ENCODE data around the gene ELL. TPM values are rescaled to one million over a fixed set of nuclear protein-coding genes. Genes with fewer than 3 reads are reported as not detected.

Gene ELL
- total RNA-seq, 3 donors from 2014 or later (not counting 1 experiment from before 2014, with no cell fraction given), result 61.1 to 64.3 (median 63.8) TPM

DNA sequence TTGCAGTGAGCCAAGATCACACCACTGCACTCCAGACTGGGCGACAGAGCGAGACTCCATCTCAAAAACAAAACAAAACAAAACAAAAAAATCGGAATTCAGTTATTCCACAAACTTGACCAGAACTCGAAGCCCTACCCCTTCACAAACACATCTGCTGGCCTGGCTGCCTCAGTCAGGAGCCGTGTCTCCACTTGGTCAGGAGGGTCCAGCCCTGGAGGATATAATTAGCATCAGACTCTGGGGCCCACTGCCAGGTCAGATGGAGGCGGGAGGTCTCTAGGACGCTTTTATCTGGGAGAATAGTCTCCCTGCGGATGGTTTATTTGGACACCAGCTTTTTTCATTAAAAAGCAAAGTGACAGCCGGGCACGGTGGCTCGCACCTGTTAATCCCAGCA is 8.0 kb downstream of the ELL start:
- Histone ChIP-seq H3K36me3 (ENCODE audit: control insufficient read depth, insufficient read depth, low read length) (no peaks in the 10 kb centered on the region), H3K9me3 (ENCODE audit: control insufficient read depth, insufficient read depth, low read length) (no peaks in the 10 kb centered on the region), H3K27ac (ENCODE audit: low read length) (no peak overlapping the region), H3K27me3 (ENCODE audit: control insufficient read depth, insufficient read depth, low read length) (no peaks in the 10 kb centered on the region), H3K4me1 (ENCODE audit: control insufficient read depth, insufficient read depth, low read length) (peaks cover 53% of the 10 kb centered on the region), H3K4me3 (ENCODE audit: low read length) (no peak overlapping the region)
- no peaks in the 10 kb centered on the region for H3K36me3 Mint-ChIP-seq
- no peak overlapping the region for H3K4me3 Mint-ChIP-seq
- TF ChIP-seq, protein P1, sequence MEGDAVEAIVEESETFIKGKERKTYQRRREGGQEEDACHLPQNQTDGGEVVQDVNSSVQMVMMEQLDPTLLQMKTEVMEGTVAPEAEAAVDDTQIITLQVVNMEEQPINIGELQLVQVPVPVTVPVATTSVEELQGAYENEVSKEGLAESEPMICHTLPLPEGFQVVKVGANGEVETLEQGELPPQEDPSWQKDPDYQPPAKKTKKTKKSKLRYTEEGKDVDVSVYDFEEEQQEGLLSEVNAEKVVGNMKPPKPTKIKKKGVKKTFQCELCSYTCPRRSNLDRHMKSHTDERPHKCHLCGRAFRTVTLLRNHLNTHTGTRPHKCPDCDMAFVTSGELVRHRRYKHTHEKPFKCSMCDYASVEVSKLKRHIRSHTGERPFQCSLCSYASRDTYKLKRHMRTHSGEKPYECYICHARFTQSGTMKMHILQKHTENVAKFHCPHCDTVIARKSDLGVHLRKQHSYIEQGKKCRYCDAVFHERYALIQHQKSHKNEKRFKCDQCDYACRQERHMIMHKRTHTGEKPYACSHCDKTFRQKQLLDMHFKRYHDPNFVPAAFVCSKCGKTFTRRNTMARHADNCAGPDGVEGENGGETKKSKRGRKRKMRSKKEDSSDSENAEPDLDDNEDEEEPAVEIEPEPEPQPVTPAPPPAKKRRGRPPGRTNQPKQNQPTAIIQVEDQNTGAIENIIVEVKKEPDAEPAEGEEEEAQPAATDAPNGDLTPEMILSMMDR (IDR thresholded peaks at IDR 0.05), result no peak
- H3K27me3 Mint-ChIP-seq (ENCODE audit: low read depth in 2 of 2), result no peaks in the 10 kb centered on the region
- peak overlapping the region; percentile 35 to 54 for H3K27ac Mint-ChIP-seq
- 90% methylated on average over 10 of the region's 11 CpGs for WGBS (ENCODE audit: insufficient coverage)
- no peak for ATAC-seq
- DNase-seq, result no peak
- intact Hi-C loops (cut with micrococcal nuclease), result no loop called here
- H3K4me1 Mint-ChIP-seq, result peaks cover 39 to 45% of the 10 kb centered on the region in 2 donors
- no peaks in the 10 kb centered on the region for H3K9me3 Mint-ChIP-seq

DNA sequence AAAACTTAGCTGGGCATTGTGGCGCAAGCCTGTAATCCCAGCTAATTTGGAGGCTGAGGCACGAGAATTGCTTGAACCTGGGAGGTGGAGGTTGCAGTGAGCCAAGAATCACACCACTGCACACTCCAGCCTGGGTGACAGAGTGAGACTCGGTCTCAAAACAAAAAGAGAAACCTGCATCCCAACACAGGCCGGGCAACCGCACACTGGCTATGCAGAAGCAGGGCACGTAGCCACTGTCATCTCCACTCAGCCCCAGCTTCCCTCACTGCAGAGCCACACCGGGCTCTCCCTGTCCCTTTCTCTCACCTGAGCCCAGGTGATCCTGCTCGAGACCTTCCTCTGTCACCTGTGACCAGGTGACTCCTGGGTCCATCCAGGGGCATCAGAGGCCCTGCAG is 11.7 kb downstream of the ELL start:
- no peak for ATAC-seq
- intact Hi-C loops (cut with micrococcal nuclease), result no loop called here
- Histone ChIP-seq H3K27me3 (ENCODE audit: control insufficient read depth, insufficient read depth, low read length) (no peaks in the 10 kb centered on the region), H3K4me1 (ENCODE audit: control insufficient read depth, insufficient read depth, low read length) (peaks cover 65% of the 10 kb centered on the region), H3K9me3 (ENCODE audit: control insufficient read depth, insufficient read depth, low read length) (no peaks in the 10 kb centered on the region), H3K4me3 (ENCODE audit: low read length) (no peak overlapping the region), H3K36me3 (ENCODE audit: control insufficient read depth, insufficient read depth, low read length) (no peaks in the 10 kb centered on the region), H3K27ac (ENCODE audit: low read length) (no peak overlapping the region)
- TF ChIP-seq, protein P1 (IDR thresholded peaks at IDR 0.05), result no peak
- no peaks in the 10 kb centered on the region for H3K27me3 Mint-ChIP-seq (ENCODE audit: low read depth in 2 of 2)
- H3K4me3 Mint-ChIP-seq, result no peak overlapping the region
- no peak overlapping the region for H3K27ac Mint-ChIP-seq
- H3K9me3 Mint-ChIP-seq, result no peaks in the 10 kb centered on the region
- H3K36me3 Mint-ChIP-seq, result no peaks in the 10 kb centered on the region
- peaks cover 48 to 62% of the 10 kb centered on the region in 2 donors for H3K4me1 Mint-ChIP-seq
- 89% methylated on average over 7 of the region's 8 CpGs for WGBS (ENCODE audit: insufficient coverage)
- DNase-seq, result no peak

DNA sequence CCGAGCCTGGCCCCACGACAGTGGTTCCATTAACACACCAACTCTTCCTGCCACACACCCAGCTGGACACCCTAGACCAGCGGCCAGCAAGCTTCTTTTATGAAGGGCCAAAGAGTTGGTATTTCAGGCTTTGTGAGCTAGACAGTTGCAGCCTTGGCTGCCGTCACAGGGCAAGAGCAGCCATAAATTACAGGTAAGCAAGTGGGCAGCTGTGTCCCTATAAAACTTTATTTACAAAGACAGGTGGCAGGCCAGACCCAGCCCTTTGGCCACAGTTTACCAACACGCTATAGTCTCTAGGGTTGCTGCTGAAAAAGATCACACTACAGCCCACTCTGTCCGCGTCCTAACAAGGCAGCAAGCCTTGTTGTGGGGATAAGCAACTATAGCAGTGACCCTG is 13.3 kb downstream of the ELL start:
- Histone ChIP-seq H3K27ac (ENCODE audit: low read length) (no peak overlapping the region), H3K27me3 (ENCODE audit: control insufficient read depth, insufficient read depth, low read length) (no peaks in the 10 kb centered on the region), H3K4me3 (ENCODE audit: low read length) (no peak overlapping the region), H3K4me1 (ENCODE audit: control insufficient read depth, insufficient read depth, low read length) (peaks cover 69% of the 10 kb centered on the region), H3K36me3 (ENCODE audit: control insufficient read depth, insufficient read depth, low read length) (no peaks in the 10 kb centered on the region), H3K9me3 (ENCODE audit: control insufficient read depth, insufficient read depth, low read length) (no peaks in the 10 kb centered on the region)
- TF ChIP-seq, protein P1 (IDR thresholded peaks at IDR 0.05), result no peak
- no peak for ATAC-seq
- peak overlapping the region in 1 of 2 donors; percentile 24 for H3K27ac Mint-ChIP-seq
- H3K4me1 Mint-ChIP-seq, result peaks cover 51 to 66% of the 10 kb centered on the region in 2 donors
- no peak for DNase-seq
- H3K4me3 Mint-ChIP-seq, result no peak overlapping the region
- WGBS (ENCODE audit: insufficient coverage), result 91% methylated on average over 7 of the region's 7 CpGs
- intact Hi-C loops (cut with micrococcal nuclease), result no loop called here
- H3K36me3 Mint-ChIP-seq, result no peaks in the 10 kb centered on the region
- no peaks in the 10 kb centered on the region for H3K9me3 Mint-ChIP-seq
- H3K27me3 Mint-ChIP-seq (ENCODE audit: low read depth in 2 of 2), result no peaks in the 10 kb centered on the region

DNA sequence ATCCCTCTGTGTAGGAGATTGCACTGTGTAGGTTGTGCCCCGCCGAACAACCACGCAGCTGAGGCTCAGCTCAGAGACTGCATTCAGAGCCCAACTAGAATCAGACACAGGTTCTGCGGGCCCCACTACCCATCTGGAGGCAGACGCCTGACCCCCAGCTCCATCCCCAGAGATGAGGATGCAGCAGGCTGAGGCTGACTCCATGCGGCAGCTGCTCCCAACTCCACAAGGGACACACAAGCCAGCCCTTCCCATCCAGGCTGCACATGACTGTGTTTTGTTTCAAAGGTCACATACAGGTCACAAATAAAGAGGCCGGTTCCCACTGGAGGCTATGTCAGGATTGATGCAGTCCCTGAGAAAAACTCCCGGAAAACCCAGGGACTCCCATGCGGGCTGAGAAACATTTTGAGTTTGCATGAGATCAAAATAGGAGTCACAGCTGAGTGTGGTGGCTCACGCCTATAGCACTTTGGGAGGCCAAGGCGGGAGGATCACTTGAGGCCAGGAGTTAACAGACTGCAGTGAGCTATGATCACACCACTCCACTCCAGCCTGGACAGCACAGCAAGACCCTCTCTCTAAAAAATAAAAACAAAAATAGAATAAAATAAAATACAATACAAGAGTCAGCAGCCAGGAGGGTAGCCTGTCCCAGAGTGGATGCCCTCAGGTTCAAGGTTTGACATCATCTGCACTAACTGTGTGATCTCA is 14.0 kb downstream of the ELL start:
- no peaks in the 10 kb centered on the region for H3K9me3 Mint-ChIP-seq
- intact Hi-C loops (cut with micrococcal nuclease), result no loop called here
- 81% methylated on average over 11 of the region's 11 CpGs for WGBS (ENCODE audit: insufficient coverage)

More for the DNA sequence above, 14.0 kb downstream of the ELL start:
- peak overlapping the region; percentile 78 to 86 for H3K27ac Mint-ChIP-seq
- ATAC-seq (no peak), DNase-seq (no peak)
- H3K27me3 ChIP-seq (ENCODE audit: control insufficient read depth, insufficient read depth, low read length), result no peaks in the 10 kb centered on the region
- TF ChIP-seq, protein P1 (IDR thresholded peaks at IDR 0.05), result no peak
- peaks cover 50 to 65% of the 10 kb centered on the region in 2 donors for H3K4me1 Mint-ChIP-seq
- peak overlapping the region; percentile 79 for H3K4me3 Mint-ChIP-seq
- H3K9me3 ChIP-seq (ENCODE audit: control insufficient read depth, insufficient read depth, low read length), result no peaks in the 10 kb centered on the region
- H3K36me3 ChIP-seq (ENCODE audit: control insufficient read depth, insufficient read depth, low read length), result no peaks in the 10 kb centered on the region
- no peak overlapping the region for H3K4me3 ChIP-seq (ENCODE audit: low read length)
- H3K27me3 Mint-ChIP-seq (ENCODE audit: low read depth in 2 of 2), result no peaks in the 10 kb centered on the region
- peaks cover 76% of the 10 kb centered on the region for H3K4me1 ChIP-seq (ENCODE audit: control insufficient read depth, insufficient read depth, low read length)
- H3K36me3 Mint-ChIP-seq, result no peaks in the 10 kb centered on the region
- H3K27ac ChIP-seq (ENCODE audit: low read length), result peak overlapping the region; percentile 64

Measured in natural killer cell (primary cell).